Activated CD4-positive, alpha-beta T cell treated with anti-CD3 and anti-CD28 coated beads for 36 hours (primary cell): ENCODE measurements around the gene DRG2. TPM values are rescaled to one million over a fixed set of nuclear protein-coding genes. Genes with fewer than 3 reads are reported as not detected.

Experiments
- ATAC-seq: fragments of 200-7000 bp; cut with Tn5 transposase; one replicate; pipeline ENCODE4 v1.10.0; 2021; ENCODE audit warnings: mild to moderate bottlenecking, moderate library complexity
- CTCF ChIA-PET: fragments of 350-600 bp; sonication (Branson Sonifier 250); formaldehyde crosslinking; loops from one replicate; lab custom pipeline; 2021; ENCODE audit warnings: antibody characterized with exemption; lab: Charles Lee
- POLR2A ChIA-PET: fragments of 350-600 bp; sonication (Branson Sonifier 250); formaldehyde crosslinking; loops from one replicate; lab custom pipeline; 2021; ENCODE audit warnings: antibody characterized with exemption, inconsistent platforms; lab: Charles Lee
- DNase-seq: peaks from one replicate; pipeline ENCODE4 v3.0.0-alpha.2; 2020
- H3K27ac Mint-ChIP-seq: one replicate; pipeline ENCODE4 v1.8.0; 2021; ENCODE audit warnings: mixed read lengths
- H3K27me3 Mint-ChIP-seq: one replicate; pipeline ENCODE4 v1.8.0; 2021; ENCODE audit warnings: mixed read lengths
- H3K36me3 Mint-ChIP-seq: one replicate; pipeline ENCODE4 v1.8.0; 2021; ENCODE audit warnings: low read depth, mixed read lengths
- H3K4me1 Mint-ChIP-seq: one replicate; pipeline ENCODE4 v1.8.0; 2021; ENCODE audit warnings: mixed read lengths
- H3K4me3 Mint-ChIP-seq: one replicate; pipeline ENCODE4 v1.8.0; 2021; ENCODE audit warnings: mild to moderate bottlenecking, moderate library complexity, mixed read lengths
- H3K9me3 Mint-ChIP-seq: one replicate; pipeline ENCODE4 v1.8.0; 2021; ENCODE audit warnings: low read depth, mixed read lengths
- intact Hi-C, 2 experiments: fragments of 100-400 bp; cut with DNase I in 1 of 2; cut with micrococcal nuclease in 1 of 2; formaldehyde crosslinking; loops; one replicate each; pipeline versions ENCODE4 v1.14.2 to v1.15.1; 2022 to 2024; cut with DNase I, micrococcal nuclease
- total RNA-seq, 2 experiments: library from RNA; stranded (reverse); gene quantifications; one replicate each; pipeline ENCODE4 v1.2.3, GENCODE V29; 2021

Gene DRG2
- total RNA-seq, 2 experiments from 2014 or later, result 42.5 to 45.6 TPM

GRCh38 chr17:18106211-18106610 lies 18.5 kb downstream of the DRG2 start:
- Mint-ChIP-seq H3K9me3 (no peaks in the 10 kb centered on the region), H3K27me3 (no peaks in the 10 kb centered on the region), H3K36me3 (no peaks in the 10 kb centered on the region), H3K4me3 (no peak overlapping the region), H3K4me1 (no peaks in the 10 kb centered on the region), H3K27ac (no peak overlapping the region)
- CTCF ChIA-PET, result no interaction called here
- DNase-seq (no peak), ATAC-seq (no peak)
- intact Hi-C loops, result no loop called here
- POLR2A ChIA-PET, result no interaction called here

- Mint-ChIP-seq H3K4me1 (no peaks in the 10 kb centered on the region), H3K4me3 (no peak overlapping the region), H3K27me3 (no peaks in the 10 kb centered on the region), H3K9me3 (no peaks in the 10 kb centered on the region), H3K27ac (no peak overlapping the region), H3K36me3 (no peaks in the 10 kb centered on the region)
- POLR2A ChIA-PET, result no interaction called here
- ATAC-seq (no peak), DNase-seq (no peak)
- intact Hi-C loops, result no loop called here
- CTCF ChIA-PET, result no interaction called here
Measured at GRCh38 chr17:18107061-18107790, 19.5 kb downstream of the DRG2 start.

GRCh38 chr17:18107971-18108370 lies 20.2 kb downstream of the DRG2 start:
- no peaks in the 10 kb centered on the region for H3K27me3 Mint-ChIP-seq
- no peak overlapping the region for H3K4me3 Mint-ChIP-seq
- no peaks in the 10 kb centered on the region for H3K4me1 Mint-ChIP-seq
- no peak overlapping the region for H3K27ac Mint-ChIP-seq
- ATAC-seq (no peak), DNase-seq (no peak)
- H3K36me3 Mint-ChIP-seq, result no peaks in the 10 kb centered on the region
- ChIA-PET POLR2A (no interaction called here), CTCF (no interaction called here)
- intact Hi-C loops, result no loop called here
- H3K9me3 Mint-ChIP-seq, result no peaks in the 10 kb centered on the region

DNA sequence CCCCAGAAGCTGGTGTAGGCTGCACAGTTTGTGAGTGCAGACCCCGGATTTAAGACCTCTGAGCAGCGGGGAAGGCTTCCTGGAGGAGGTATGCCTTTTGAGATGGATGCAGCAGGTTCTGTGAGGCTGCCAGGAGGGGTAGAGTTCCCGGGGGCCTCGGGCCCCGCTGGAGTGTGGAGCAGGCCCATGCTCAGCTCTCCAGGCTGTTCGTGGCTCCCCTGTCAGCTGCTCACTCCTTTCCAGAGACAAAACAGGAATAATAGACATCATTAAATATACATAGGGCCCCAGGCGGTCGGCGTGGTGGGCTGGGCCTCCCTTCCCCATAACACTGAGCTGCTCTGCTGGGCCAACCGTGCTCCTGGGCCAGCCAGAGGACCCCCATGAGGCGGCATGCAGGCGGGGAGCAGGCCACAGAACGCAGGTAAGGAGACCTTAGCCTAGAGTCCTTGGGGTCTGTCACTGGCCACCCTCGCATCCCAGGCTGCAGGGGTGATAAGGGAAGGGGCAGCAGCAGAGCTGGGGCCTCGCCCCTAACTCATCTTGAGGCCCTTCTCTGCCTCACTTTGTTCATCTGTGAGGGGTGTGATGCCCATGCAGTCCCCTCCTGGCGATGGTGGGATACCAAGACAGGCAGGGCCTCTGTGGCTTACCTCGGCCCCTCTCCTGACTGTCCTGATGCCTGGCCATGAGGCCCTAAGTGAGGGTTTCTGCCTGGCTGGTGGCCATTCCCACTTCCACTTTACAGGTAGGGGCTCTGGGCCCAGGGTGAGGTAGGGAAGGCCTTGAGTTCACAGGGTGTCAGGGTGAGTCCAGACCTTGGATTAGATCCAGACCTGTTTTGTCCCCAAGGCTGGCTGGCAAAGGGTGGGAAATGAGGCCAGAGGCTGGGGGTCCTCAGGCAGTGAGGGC lies 20.9 kb downstream of the DRG2 start, which contains the start of gene MYO15A:
Gene MYO15A (plus strand): TSS at position 356 of the 912 bp plus-strand sequence. CDS start 10,045 bp downstream, outside the sequence.
- Mint-ChIP-seq H3K9me3 (no peaks in the 10 kb centered on the region), H3K4me3 (no peak within 1 kb of the TSS), H3K4me1 (no peaks in the 10 kb centered on the region), H3K27me3 (no peaks in the 10 kb centered on the region), H3K36me3 (no peaks in the 10 kb centered on the region), H3K27ac (no peak within 1 kb of the TSS)
- POLR2A ChIA-PET, result no interaction called here
- CTCF ChIA-PET, result no interaction called here
- intact Hi-C loops, result no loop called here
- ATAC-seq (no peak), DNase-seq (no peak)

GRCh38 chr17:18109935-18110485 lies 22.3 kb downstream of the DRG2 start:
- no peak overlapping the region for H3K4me3 Mint-ChIP-seq
- DNase-seq, result no peak
- H3K27ac Mint-ChIP-seq, result no peak overlapping the region
- H3K9me3 Mint-ChIP-seq, result no peaks in the 10 kb centered on the region
- no peaks in the 10 kb centered on the region for H3K4me1 Mint-ChIP-seq
- ChIA-PET POLR2A (no interaction called here), CTCF (no interaction called here)
- intact Hi-C loops, result no loop called here
- no peaks in the 10 kb centered on the region for H3K27me3 Mint-ChIP-seq
- H3K36me3 Mint-ChIP-seq, result no peaks in the 10 kb centered on the region
- ATAC-seq, result no peak

GRCh38 chr17:18110636-18111145 lies 22.9 kb downstream of the DRG2 start:
- intact Hi-C loops, result no loop called here
- no peaks in the 10 kb centered on the region for H3K9me3 Mint-ChIP-seq
- no peak overlapping the region for H3K27ac Mint-ChIP-seq
- DNase-seq (no peak), ATAC-seq (no peak)
- ChIA-PET POLR2A (no interaction called here), CTCF (no interaction called here)
- H3K4me3 Mint-ChIP-seq, result no peak overlapping the region
- H3K27me3 Mint-ChIP-seq, result no peaks in the 10 kb centered on the region
- H3K4me1 Mint-ChIP-seq, result no peaks in the 10 kb centered on the region
- H3K36me3 Mint-ChIP-seq, result no peaks in the 10 kb centered on the region

GRCh38 chr17:18111330-18111971 lies 23.7 kb downstream of the DRG2 start:
- no peak overlapping the region for H3K4me3 Mint-ChIP-seq
- POLR2A ChIA-PET, result no interaction called here
- H3K4me1 Mint-ChIP-seq, result no peaks in the 10 kb centered on the region
- DNase-seq (no peak), ATAC-seq (no peak)
- no peak overlapping the region for H3K27ac Mint-ChIP-seq
- intact Hi-C loops, result no loop called here
- CTCF ChIA-PET, result no interaction called here
- H3K36me3 Mint-ChIP-seq, result no peaks in the 10 kb centered on the region
- H3K9me3 Mint-ChIP-seq, result no peaks in the 10 kb centered on the region
- H3K27me3 Mint-ChIP-seq, result no peaks in the 10 kb centered on the region

DNA sequence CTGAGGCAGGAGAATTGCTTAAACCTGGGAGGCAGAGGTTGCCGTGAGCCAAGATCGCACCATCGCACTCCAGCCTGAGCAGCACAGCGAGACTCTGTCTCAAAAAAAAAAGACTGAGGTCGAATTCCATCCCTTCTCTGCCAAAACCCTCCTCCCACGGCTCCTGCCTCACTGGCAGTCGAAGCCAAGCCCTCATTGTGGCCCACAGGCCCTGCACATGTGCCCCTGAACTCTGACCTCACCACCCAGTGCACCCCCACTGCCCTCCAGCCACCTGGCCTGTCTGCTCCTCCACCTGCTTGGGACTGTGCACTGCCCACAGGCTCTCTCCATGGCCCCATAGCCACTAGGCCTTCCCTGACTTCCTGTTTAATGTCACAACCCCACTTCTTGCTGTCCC lies 27.8 kb downstream of the DRG2 start:
- ATAC-seq, result no peak
- Mint-ChIP-seq H3K9me3 (peaks cover 2% of the 10 kb centered on the region), H3K36me3 (no peaks in the 10 kb centered on the region), H3K27ac (no peak overlapping the region), H3K27me3 (no peaks in the 10 kb centered on the region), H3K4me3 (no peak overlapping the region), H3K4me1 (no peaks in the 10 kb centered on the region)
- no peak for DNase-seq
- intact Hi-C loops, result no loop called here
- ChIA-PET CTCF (no interaction called here), POLR2A (no interaction called here)

DNA sequence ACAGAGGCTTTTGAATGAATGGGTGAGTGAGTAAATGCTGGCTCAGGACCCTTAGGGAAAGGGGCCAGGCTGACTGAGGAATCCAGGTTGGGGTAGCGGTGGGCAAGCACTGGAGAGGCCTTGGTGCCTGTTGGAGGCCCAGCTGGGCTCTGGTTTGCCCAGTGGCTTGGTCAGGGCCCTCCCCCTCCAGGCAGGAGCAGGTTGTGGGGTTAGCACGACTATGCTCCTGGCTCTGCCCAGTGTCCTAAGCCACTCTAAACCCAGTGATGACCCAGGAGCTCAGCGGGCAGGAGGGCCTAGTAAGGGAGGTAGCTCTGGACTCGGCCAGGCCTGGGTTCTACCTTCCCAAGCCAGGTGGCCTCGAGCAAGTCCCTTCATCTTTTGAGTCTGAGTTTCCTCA lies 28.3 kb downstream of the DRG2 start:
- no peaks in the 10 kb centered on the region for H3K4me1 Mint-ChIP-seq
- ATAC-seq, result no peak
- H3K36me3 Mint-ChIP-seq, result no peaks in the 10 kb centered on the region
- ChIA-PET POLR2A (no interaction called here), CTCF (interaction anchor here (0.7 kb wide), 1 partner anchor 85 kb away, joined by 3 read pairs; no protein-coding TSS in a partner anchor)
- H3K27me3 Mint-ChIP-seq, result no peaks in the 10 kb centered on the region
- DNase-seq, result no peak
- no peak overlapping the region for H3K27ac Mint-ChIP-seq
- H3K4me3 Mint-ChIP-seq, result no peak overlapping the region
- H3K9me3 Mint-ChIP-seq, result peaks cover 2% of the 10 kb centered on the region
- intact Hi-C loops, result no loop called here

GRCh38 chr17:18117533-18117932 lies 29.8 kb downstream of the DRG2 start:
- Mint-ChIP-seq H3K36me3 (no peaks in the 10 kb centered on the region), H3K27me3 (no peaks in the 10 kb centered on the region), H3K27ac (no peak overlapping the region), H3K4me1 (no peaks in the 10 kb centered on the region), H3K4me3 (no peak overlapping the region), H3K9me3 (peaks cover 2% of the 10 kb centered on the region)
- POLR2A ChIA-PET, result no interaction called here
- ATAC-seq (no peak), DNase-seq (no peak)
- intact Hi-C loops, result no loop called here
- CTCF ChIA-PET, result no interaction called here
